HG03095 (cell line): Measurements from ENCODE around the gene CHST11.
A peak's percentile ranks its signal among the peaks of the same experiment; 100 is the strongest.

Source experiments
- ATAC-seq: cut with Tn5 transposase; IDR thresholded peaks from one replicate; pipeline ENCODE4 v1.9.1; 2021; ENCODE audit warnings: moderate library complexity; ENCODE audit not compliant: unreplicated experiment

The CHST11 gene

DNA sequence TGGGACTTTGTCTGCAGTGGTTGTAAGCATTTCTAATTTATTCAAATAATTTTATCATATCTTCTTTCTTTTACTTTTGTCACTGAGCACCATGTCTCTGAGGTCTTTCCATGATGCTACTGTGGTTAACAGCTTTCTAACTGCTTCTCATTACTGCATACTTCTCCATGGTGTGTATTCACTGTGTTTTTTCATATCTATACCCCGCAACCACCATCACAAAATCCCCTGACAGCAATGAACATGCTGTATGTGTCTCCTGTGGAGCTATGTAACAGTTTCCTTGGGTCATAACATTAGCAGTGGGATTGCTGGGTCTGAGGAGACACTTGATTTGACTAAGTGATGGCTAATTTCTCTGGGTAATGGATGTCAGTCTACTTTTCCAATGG, 29.2 kb upstream of the CHST11 start:
- no peak for ATAC-seq

DNA sequence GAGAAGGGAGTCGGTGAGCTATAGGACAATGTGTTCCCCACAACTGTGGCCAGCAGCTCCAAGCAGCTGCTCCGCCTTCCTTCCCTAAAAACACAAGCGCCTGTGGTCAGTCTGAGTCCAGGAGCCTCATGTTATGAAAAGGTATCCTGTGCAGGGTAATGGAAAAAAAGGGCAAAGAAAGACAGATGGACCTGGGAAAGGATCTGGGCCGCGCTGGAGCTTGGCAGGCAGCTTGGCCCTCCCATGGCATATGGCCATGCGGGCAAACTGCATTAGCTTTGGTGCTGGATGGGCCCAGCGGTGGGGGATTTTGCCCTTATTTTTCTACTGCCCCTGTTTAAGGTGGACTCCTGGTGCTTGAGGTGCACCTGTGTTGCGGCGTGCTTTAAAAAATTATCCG, 23.7 kb upstream of the CHST11 start:
- no peak for ATAC-seq

DNA sequence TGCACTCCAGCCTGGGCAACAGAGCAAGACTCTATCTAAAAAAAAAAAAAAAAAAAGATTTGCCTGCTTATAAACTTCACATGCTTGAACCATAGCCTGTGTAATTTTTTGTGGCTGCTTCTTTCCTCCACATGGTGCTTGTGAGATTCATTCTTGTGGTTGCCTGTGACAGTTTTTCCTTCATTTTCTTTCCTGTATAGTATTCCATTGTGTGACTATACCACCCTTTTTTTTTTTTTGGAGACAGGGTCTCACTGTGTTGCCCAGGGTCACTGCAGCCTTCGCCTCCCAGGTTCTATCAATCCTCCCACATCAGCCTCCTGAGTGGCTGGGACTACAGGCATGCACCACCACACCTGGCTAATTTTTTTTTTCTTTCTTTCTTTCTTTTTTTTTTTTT, 22.6 kb upstream of the CHST11 start:
- no peak for ATAC-seq

DNA sequence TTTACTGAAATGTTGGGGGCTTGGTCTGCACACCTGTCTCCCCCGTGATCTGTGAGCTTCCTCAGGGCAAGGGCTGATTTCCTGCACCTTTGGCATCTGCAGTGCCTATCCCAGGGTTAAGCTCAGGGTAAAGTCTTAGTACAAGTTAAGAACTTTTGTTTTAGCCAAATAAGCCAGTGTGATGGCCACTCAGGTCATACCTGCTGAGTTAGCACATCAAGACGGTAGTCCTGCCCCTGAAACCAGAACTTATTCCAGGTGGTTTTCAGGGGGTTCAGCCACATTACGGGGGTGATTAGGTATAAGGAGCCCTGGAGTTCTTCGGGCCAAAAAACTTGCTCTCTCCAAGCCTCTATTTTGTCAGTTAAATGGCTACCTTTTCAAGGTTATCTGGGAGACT, 21.6 kb upstream of the CHST11 start:
- no peak for ATAC-seq

DNA sequence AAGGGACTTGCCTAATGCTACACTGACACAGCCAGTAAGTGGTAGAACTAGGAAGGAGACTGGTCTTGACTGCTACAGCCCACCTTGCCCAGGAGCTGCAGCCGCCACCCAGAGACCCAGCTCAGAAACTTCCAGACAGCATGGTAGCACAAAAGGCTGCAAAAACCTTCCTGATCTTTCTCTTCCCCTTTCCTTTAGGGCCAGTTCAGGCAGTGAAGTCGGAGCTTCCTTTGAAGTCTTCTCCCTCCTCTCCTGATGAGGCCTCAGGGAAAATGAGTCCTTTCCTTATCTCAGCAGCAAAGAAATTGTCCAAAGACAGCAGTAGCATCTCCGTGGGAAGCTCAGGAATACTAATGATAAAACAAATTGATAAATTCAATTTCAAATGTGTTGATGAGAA, 21.0 kb upstream of the CHST11 start:
- ATAC-seq, result no peak

DNA sequence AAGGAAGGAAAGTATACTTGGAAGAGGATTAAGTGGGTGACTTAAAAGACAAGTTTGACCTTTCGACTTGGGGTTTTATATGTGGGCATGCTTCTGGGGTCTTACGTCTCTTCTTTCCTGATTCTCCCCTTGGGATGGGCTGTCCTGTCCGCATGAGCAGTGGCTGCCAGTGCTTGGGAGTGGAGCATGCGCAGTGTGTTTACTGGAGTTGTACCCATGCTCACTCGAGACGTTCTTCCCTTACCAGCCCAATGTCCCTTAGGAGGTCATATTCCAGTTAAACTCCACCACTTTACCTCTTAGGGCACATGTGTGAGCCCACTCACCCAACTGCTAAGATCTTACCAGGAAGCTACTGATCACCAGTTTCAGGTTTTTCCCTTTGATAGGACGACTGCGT, 20.0 kb upstream of the CHST11 start:
- no peak for ATAC-seq

DNA sequence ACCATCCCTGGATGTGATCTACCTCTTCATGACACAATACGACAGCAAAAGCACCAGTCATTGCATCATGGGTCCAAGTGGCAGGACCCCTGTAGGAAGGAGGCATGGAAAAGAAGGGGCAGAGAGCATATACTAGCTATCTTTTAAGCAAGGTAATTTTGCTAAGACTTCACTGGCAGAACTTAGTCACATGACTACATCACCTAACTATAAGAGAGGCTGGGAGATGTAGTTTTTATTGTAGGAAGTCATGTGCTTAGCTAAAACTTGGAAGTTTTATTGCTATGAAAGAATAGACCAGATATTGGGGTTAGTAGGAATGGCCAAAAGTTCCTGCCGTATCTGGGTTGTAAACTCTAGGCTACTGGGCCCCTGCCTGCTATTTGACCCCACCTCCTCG, 18.6 kb upstream of the CHST11 start:
- ATAC-seq, result no peak

DNA sequence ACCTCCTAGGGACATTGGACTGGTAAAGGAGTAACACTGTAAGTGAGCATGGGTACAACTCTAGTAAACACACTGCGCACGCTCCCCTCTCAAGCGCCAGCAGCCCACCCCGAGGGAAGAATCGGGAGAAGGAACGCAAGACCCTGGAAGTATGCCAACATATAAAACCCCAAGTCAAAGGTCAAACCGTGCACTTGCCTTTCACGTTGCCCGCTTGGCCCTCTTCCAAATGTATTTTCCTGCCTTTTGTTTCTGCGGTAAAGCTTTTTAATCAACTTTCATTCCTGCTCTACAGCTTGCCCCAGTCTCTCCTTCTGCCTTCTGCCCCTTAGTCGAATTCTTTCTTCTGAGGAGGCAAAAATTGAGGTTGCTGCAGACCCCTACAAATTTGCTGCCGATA, 17.6 kb upstream of the CHST11 start:
- ATAC-seq, result no peak

DNA sequence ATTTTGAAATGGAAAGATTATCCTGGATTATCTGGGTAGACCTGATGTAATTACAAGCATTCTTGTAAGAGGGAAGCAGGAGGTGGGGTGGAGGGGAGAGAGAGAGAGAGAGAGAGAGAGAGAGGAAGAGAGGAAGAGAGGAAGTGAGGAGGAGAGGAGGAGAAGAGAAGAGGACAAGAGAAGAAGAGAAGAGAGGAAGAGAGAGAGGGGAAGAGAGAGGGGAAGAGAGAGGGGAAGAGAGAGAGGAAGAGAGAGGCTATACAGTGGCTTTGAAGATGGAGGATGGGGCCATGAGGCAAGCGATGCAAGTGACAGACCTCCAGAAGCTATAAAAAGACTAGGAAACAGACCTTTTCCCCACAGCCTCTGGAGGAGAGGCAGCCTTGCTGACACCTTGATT, 13.7 kb upstream of the CHST11 start:
- ATAC-seq, result no peak

DNA sequence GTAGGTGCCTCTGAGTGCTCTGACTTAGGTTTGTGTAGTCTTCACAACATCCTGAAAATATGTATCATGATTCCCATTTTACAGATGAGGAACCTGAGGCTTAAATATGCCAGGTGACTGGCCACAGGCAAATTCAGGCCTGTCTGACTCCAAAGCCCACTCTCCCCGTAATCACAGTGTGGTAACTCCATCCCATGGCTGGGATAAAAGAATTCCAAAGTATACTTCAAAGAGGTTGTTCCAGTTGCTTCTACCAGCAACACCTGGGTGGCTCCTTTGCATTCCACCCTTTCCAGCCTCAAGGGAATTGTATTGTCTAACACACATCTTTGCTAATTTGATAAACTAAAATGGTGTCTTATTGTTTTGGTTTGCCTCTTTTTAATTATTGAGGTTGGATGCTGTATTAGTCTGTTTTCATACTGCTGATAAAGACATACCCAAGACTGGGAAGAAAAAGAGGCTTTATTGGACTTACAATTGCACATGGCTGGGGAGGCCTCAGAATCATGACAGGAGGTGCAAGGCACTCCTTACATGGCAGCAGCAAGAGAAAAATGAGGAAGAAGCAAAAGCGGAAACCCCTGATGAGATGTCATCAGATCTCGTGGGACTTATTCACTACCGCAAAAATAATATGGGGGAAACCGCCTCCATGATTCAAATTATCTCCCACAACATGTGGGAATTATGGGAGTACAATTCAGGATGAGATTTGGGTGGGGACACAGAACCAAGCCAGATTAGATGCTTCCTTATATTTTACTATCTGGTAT, 9.9 kb upstream of the CHST11 start:
- ATAC-seq, result no peak

DNA sequence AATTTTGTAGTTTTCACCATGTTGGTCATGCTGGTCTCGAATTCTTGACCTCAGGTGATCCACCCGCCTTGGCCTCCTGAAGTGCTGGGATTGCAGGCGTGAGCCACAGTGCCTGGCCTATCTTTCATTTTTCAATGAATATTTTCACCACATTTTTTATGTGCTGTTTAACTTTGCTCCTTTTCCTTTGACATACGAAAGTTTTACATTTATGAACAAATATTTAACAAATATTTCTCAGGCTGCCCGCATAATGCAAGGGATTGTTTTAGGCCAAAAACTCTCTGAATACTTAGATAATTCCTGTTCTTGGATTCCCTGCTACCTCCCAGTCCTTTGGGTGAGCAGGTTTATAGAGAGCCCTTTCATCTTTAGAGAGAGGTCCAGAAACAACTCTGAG, 8.7 kb upstream of the CHST11 start:
- no peak for ATAC-seq

DNA sequence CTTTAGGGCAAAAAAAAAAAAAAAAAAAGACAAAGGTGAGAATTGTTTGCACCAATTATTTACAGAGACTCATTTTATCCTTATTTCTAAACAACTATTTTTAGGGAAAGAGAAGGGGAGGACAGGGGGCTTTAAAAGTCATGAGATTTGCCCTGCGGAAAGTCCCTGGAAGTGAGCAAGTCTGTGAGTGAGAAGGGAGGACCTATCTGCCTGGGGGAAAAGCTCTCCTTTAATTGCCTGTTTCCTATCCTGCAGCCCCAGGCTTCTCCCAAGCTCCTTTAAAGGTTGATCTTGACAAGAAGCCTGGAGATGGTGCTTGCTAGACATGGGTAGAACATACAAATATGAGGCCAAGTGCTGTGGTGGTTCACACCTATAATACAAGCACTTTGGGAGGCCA, 8.3 kb upstream of the CHST11 start:
- no peak for ATAC-seq

DNA sequence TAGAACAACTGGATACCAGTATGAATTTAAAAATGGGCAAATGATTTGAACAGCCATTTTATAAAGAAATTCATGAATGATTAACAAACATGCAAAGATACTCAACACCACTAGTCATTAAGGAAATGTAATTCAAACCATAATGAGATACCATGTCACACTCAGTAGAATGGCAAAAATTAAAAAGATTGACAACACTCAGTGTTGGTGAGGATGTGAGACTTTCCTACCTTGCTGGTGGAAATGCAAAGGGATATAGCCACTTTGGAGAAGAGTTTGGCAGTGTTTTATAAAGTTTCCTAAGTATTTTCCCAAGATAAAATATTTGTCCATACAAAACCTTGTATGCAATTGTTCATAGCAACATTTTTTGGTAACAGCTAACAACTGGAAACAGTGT, 6.0 kb upstream of the CHST11 start:
- no peak for ATAC-seq

DNA sequence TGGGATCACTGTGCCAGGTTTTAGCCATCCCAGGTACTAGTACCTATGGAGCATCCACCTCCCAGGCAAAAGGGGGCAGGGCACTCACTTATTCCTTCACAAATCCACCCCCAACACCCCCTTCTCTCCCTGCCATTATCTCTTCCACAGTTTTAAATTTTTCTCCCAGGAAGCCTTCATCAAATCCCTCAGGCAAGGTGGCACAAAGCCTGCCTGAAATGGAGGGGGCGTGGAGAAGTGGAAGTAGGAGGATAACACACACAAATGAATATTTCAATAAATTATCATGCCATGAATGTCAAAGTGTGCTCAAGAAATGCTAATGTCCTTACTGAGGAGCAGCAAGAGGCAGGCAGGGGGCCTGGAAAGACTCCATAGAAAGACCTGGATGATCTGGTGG, 4.7 kb upstream of the CHST11 start:
- ATAC-seq, result no peak

DNA sequence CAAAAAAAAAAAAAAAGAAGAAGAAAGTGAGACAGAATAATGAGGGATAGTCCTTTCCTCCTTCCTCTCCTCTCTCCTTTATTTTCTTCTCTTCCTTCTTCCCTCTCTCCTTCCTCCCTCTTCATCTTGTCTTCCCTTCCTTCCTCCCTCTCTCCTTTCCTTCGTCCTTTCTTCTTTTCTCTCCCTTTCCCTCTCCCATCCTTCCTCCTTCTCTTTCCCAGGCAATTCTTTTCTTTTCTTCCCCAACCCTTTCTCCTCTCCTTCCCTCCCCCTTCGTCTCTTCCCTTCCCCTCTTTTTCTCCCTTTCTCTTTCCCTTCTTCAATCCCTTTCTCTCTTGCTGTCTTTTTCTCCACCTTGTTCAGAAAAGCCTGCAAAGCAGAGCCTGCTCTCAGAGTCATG, 3.6 kb upstream of the CHST11 start:
- no peak for ATAC-seq

DNA sequence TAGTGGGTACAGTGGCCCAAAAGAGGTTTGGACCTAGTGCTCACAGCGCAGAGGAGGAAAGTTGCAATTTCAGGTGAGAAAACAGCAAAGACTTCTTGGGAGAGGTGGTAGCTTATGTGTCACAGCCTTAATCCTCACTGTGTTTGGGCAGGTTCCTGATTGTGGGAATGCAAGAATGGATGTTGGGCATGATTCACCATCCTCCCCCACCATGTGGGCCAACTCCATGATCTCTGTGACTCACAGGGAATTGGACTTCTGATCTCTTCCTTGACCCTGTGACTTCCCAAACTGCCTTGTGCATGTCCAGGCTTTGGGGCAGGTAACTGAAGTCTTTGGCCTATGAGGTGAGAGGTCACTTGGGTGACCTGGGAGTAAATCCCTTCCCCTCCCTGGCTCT, 1.8 kb upstream of the CHST11 start:
- ATAC-seq, result no peak

DNA sequence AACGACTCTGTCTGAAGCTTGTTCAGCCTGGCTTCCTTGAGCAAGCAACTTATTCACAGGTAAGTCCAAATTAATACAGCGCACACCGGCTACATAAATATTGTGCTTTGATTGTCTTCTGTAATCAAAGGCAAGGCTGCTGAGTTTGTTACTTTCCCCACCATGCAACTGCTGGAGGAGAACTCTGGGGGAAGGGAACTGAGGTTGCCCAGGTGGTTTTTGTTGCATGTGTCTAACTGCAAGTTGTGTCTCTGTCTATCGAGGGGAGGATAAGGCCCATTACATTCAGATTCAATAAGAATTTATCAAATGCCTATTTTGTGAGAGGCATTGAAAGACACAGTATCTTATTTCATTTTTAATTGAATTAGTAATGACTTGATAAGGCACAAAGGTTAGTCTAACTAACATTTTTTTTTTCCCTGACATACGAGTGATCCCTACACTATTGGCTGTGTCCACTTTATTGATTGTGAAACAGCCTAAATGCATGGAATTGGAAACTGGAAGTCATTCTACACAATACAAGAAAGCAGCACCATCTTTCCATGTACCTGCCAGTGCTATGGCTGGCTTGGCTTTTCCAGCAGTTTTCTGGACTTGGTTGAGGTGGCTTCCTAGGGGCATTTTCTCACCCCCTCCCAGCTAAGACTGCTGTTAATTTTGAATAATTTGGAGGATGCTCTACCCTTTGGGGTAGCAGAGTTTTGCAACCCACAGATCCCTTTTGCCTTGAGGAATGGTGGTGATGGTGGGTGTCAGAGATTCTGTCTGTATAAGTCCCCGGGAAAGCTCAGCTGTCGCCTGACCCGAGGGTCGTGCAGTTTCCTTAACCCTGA, 951 bp upstream of the CHST11 start:
- ATAC-seq, result no peak

DNA sequence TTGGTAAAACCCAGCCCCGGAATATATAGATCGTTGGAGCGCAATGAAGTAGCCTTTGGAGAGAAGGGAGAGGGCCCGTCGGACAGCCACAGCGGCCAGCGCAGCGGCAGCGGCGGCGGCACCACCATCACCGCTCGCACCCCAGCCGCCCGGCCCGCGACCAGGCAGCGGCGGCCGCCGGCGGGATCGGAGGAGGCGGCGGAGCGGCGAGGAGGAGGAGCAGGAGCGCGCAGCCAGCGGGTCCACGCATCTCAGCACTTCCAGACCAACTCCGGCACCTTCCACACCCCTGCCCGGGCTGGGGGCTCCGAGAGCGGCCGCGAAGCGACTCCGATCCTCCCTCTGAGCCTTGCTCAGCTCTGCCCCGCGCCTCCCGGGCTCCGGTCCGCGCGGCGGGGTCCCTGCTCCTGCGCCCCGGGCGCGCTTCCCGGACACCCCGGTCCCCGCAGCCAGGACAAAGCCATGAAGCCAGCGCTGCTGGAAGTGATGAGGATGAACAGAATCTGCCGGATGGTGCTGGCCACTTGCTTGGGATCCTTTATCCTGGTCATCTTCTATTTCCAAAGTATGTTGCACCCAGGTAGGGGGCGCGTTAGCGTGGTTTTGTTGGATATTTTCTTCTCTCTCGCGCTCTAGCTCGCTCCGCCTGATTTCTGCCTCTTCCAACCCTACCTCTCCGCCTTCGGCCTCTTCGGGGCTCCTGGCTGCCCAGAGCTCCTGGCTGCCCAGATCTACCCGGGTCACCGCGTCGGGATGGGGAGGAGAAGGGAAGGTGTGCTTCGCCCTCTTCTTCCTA, 400 bp downstream of the CHST11 start:
- peak; percentile 21 for ATAC-seq

DNA sequence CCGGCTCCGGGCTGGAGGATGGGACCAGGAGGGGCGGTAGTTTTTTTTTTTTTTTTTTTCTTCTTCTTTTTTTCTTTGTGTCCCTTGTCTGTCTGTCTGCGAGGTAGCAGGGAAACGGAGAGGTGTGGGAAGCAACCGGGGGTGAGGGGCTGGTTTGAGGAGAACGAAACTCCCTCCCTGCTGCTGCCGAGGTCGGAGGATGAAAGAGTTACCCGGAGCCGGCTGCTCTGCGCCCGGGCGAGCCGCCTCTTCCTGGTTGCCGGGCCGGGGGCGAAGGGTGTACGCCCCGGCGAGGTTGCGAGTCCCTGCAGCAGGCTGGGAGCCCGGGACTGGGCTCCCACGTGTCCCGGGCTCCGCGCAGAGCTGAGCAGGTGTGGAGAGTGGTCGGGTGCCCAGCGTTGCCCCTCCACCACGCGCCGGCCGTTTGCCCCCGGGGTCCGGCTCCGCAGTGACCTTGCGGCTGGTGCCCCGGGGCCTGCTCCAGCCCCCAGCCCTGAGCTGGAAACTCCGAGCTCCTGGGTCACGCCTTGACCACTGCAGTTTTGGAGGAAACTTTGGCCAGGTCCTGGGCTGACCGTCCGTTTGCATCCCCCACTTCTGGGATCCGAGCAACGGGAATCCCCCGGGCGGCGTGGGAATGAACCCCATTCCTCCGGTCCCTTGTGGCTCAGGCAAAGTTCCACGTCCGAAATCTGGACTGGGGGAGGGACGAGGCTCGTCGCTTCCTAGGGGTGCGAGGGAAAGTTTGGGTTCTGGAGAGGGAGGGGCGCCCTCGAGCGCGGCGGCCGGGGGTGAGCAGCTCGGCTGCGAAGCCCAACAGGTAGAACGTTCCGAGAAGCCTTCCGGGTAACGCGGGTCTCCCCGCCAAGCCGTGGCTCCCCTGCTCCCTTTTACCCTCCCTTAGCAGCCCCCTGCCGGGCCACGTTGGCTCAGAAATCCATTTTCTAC, 1.3 kb downstream of the CHST11 start:
- no peak for ATAC-seq

DNA sequence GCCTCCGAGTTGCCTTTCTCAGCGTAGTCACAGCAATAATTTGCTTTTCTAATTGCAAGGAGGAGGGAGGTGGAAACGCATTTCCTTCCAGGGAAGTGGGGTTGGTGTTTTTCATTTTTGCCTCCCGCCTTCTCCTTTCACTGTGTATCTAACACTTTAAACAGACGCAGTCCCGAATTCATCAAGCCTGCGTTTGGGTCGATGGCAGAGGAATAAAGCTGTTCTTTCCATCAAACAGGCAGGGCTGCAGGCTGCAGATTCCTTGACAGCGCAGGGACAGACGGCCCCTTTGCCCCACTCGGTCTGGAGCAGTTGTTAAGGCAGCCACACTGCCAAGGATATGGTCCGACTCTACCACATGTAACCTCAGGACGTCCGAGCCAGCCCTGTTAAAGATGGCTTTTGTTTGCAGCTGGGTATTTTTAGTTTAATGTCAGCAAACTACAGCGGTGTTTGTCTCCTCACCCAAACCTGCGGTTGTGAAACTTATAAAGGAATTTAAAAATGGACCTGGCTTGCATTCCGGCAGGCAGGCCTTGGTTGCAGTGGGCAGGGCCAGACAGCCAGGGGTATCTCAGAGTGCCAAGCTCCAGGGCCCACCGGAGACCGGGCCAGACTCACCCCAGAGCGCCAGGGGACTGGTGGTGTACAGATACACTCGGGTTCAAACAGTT, 2.1 kb downstream of the CHST11 start:
- no peak for ATAC-seq
